Caco-2 (cell line): ENCODE data around the gene MACROD2. TPM values are rescaled to one million over a fixed set of nuclear protein-coding genes. Genes with fewer than 3 reads are reported as not detected.
"Not testable (repeated sequence)": the region's sequence is repeated elsewhere in the genome, so short reads cannot be mapped to it uniquely, and the experiment has no call there.

Source experiments
- BruUV-seq: library from RNA; stranded (reverse); fragments of 400-500 nt; replicated peaks from 2 replicates; lab custom pipeline; 2021; lab: Mats Ljungman, UMichigan
- CTCF ChIA-PET: fragments of 300-600 bp; sonication (Branson Sonifier 250); formaldehyde crosslinking; loops from one replicate; lab custom pipeline; 2022; ENCODE audit warnings: antibody characterized with exemption; lab: Charles Lee
- POLR2A ChIA-PET: fragments of 300-600 bp; sonication (Branson Sonifier 250); formaldehyde crosslinking; loops from one replicate; lab custom pipeline; 2022; ENCODE audit warnings: antibody characterized with exemption; lab: Charles Lee
- DNase-seq, 2 experiments: peaks; one replicate each; pipeline versions ENCODE4 v3.0.0 to v3.0.0-alpha.2; 2020 to 2022
- H3K27me3 ChIP-seq: replicated peaks from 2 replicates; pipeline ENCODE4 v1.6.0; 2011; ENCODE audit warnings: low read length; ENCODE audit not compliant: control insufficient read depth, insufficient read depth
- H3K36me3 ChIP-seq: 2 replicates; pipeline ENCODE4 v1.5.1; 2011; ENCODE audit warnings: low read length; ENCODE audit not compliant: control insufficient read depth, insufficient read depth
- H3K4me1 ChIP-seq: fragments of 250-450 bp; sonication (Bioruptor Pico); 2 replicates; pipeline ENCODE4 v1.5.1; 2020; ENCODE audit warnings: mild to moderate bottlenecking
- H3K4me3 ChIP-seq: 2 replicates; pipeline ENCODE4 v1.5.1; 2011; ENCODE audit warnings: low read depth, mild to moderate bottlenecking, control low read depth, low read length
- H3K9me3 ChIP-seq: fragments of 250-450 bp; sonication (Bioruptor Pico); 2 replicates; pipeline ENCODE4 v1.5.1; 2020; ENCODE audit warnings: mild to moderate bottlenecking, moderate library complexity
- H3K27ac Mint-ChIP-seq: one replicate; pipeline ENCODE4 v1.8.0; 2022; ENCODE audit warnings: mixed read lengths; ENCODE audit not compliant: unreplicated experiment
- H3K27me3 Mint-ChIP-seq: one replicate; pipeline ENCODE4 v1.8.0; 2022; ENCODE audit warnings: mixed read lengths; ENCODE audit not compliant: insufficient read depth, unreplicated experiment
- H3K36me3 Mint-ChIP-seq: one replicate; pipeline ENCODE4 v1.8.0; 2022; ENCODE audit warnings: mild to moderate bottlenecking, mixed read lengths; ENCODE audit not compliant: insufficient read depth, unreplicated experiment
- H3K4me1 Mint-ChIP-seq: one replicate; pipeline ENCODE4 v1.8.0; 2022; ENCODE audit warnings: low read depth, mixed read lengths; ENCODE audit not compliant: unreplicated experiment
- H3K4me3 Mint-ChIP-seq: one replicate; pipeline ENCODE4 v1.8.0; 2022; ENCODE audit warnings: mild to moderate bottlenecking, moderate library complexity, mixed read lengths; ENCODE audit not compliant: unreplicated experiment
- H3K9me3 Mint-ChIP-seq: one replicate; pipeline ENCODE4 v1.8.0; 2022; ENCODE audit warnings: mixed read lengths; ENCODE audit not compliant: unreplicated experiment
- intact Hi-C: fragments of 100-400 bp; cut with micrococcal nuclease; formaldehyde crosslinking; loops from one replicate; pipeline ENCODE4 v1.10.0; 2022; ENCODE audit not compliant: unreplicated experiment
- total RNA-seq: library from RNA; stranded (reverse); gene quantifications from 2 replicates; pipeline ENCODE4 v1.2.3, GENCODE V29; 2022
- TF ChIP-seq, protein P1 (sequence below), 2 experiments: fragments of 200-600 bp in 1 of 2; IDR thresholded peaks; 1 replicate in 1 of 2; 2 replicates in 1 of 2; pipeline versions ENCODE4 v1.5.1 to v1.8.0; 2011 to 2022; ENCODE audit warnings: antibody characterized with exemption in 1 of 2, control low read depth in 1 of 2, inconsistent platforms in 1 of 2, low read depth in 1 of 2, low read length in 1 of 2, mild to moderate bottlenecking in 1 of 2, moderate library complexity in 1 of 2; ENCODE audit not compliant: insufficient read depth in 1 of 2, severe bottlenecking in 1 of 2, unreplicated experiment in 1 of 2

MACROD2 gene
- total RNA-seq, 1 experiment from 2014 or later, result 6.4 TPM

DNA sequence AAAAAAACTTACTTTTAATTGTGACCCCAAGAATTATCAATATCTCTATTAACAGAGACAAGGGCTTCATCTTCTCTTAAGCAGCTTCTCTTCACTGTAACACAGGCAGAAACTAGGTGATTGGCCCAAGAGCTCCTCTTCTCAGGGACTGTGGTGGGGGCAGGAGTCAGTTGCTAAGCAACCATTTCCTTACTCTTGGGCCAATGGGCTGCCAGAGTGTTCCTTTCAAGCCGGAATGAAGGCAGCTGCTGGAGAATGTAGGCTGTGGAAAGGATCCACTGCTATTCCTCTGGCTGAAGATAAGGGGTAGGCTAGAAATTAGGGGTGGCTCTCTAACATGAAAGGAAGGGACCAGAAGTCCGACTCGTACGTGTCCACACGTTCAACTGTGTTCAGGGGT is 4.9 kb upstream of the MACROD2 start, which contains the start of gene SEL1L2:
Gene SEL1L2 (minus strand): TSS at position 150 of the 400 bp plus-strand sequence. CDS start 80 bp downstream, at position 70.
- no peaks in the 10 kb centered on the region for H3K4me1 ChIP-seq
- no peaks in the 10 kb centered on the region for H3K4me1 Mint-ChIP-seq
- intact Hi-C loops, result loop anchor here (10.0 kb wide), 1 partner anchor 356 kb away; the partner anchor contains the start of gene TASP1
- H3K27me3 Mint-ChIP-seq, result peaks cover 5% of the 10 kb centered on the region
- CTCF ChIA-PET, result no interaction called here
- no peaks in the 10 kb centered on the region for H3K36me3 ChIP-seq
- TF ChIP-seq, protein P1, sequence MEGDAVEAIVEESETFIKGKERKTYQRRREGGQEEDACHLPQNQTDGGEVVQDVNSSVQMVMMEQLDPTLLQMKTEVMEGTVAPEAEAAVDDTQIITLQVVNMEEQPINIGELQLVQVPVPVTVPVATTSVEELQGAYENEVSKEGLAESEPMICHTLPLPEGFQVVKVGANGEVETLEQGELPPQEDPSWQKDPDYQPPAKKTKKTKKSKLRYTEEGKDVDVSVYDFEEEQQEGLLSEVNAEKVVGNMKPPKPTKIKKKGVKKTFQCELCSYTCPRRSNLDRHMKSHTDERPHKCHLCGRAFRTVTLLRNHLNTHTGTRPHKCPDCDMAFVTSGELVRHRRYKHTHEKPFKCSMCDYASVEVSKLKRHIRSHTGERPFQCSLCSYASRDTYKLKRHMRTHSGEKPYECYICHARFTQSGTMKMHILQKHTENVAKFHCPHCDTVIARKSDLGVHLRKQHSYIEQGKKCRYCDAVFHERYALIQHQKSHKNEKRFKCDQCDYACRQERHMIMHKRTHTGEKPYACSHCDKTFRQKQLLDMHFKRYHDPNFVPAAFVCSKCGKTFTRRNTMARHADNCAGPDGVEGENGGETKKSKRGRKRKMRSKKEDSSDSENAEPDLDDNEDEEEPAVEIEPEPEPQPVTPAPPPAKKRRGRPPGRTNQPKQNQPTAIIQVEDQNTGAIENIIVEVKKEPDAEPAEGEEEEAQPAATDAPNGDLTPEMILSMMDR (IDR thresholded peaks at IDR 0.05; ENCODE audit: insufficient read depth in 1 of 2, low read depth in 1 of 2, low read length in 1 of 2, severe bottlenecking in 1 of 2, unreplicated experiment in 1 of 2), result no peak
- POLR2A ChIA-PET, result no interaction called here
- no peak within 1 kb of the TSS for H3K27ac Mint-ChIP-seq
- BruUV-seq, result no TSS peak
- DNase-seq, result no peak
- H3K36me3 Mint-ChIP-seq, result peaks cover 8% of the 10 kb centered on the region
- H3K9me3 Mint-ChIP-seq, result peaks cover 17% of the 10 kb centered on the region
- H3K4me3 Mint-ChIP-seq, result no peak within 1 kb of the TSS
- no peaks in the 10 kb centered on the region for H3K27me3 ChIP-seq
- H3K4me3 ChIP-seq, result no peak within 1 kb of the TSS
- peaks cover 6% of the 10 kb centered on the region; the same call in 1 of the 2 replicates for H3K9me3 ChIP-seq

DNA sequence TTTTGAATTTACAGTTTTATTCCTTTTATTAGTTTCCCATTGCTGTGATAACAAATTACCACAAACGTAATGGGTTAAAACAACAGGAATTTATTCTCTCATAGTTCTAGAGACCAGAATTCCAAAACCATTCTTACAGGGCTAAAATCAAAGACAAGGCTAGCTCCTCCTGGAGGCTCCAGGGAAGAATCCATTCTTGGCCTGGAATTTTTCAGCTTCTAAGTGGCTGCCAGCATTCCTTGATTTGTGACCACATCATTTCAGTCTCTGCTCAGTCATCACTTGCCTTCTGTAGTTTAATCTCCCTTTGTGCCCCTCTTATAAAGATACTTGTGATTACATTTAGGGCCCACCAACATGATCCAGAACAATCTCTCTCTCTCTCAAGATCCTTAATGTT is 4.0 kb upstream of the MACROD2 start:
- no TSS peak for BruUV-seq
- H3K4me1 Mint-ChIP-seq, result peaks cover 2% of the 10 kb centered on the region
- Histone ChIP-seq H3K9me3 (peaks cover 6% of the 10 kb centered on the region; the same call in 1 of the 2 replicates), H3K27me3 (no peaks in the 10 kb centered on the region), H3K4me3 (no peak overlapping the region), H3K4me1 (peaks cover 2% of the 10 kb centered on the region; the same call in 1 of the 2 replicates), H3K36me3 (no peaks in the 10 kb centered on the region)
- DNase-seq, result no peak
- H3K27ac Mint-ChIP-seq, result no peak overlapping the region
- TF ChIP-seq, protein P1 (IDR thresholded peaks at IDR 0.05; ENCODE audit: insufficient read depth in 1 of 2, low read depth in 1 of 2, low read length in 1 of 2, severe bottlenecking in 1 of 2, unreplicated experiment in 1 of 2), result no peak
- H3K4me3 Mint-ChIP-seq, result no peak overlapping the region
- intact Hi-C loops, result loop anchor here (10.0 kb wide), 1 partner anchor 357 kb away; the partner anchor contains the start of gene TASP1
- ChIA-PET CTCF (no interaction called here), POLR2A (no interaction called here)
- peaks cover 17% of the 10 kb centered on the region for H3K9me3 Mint-ChIP-seq
- peaks cover 9% of the 10 kb centered on the region for H3K36me3 Mint-ChIP-seq
- peaks cover 3% of the 10 kb centered on the region for H3K27me3 Mint-ChIP-seq

DNA sequence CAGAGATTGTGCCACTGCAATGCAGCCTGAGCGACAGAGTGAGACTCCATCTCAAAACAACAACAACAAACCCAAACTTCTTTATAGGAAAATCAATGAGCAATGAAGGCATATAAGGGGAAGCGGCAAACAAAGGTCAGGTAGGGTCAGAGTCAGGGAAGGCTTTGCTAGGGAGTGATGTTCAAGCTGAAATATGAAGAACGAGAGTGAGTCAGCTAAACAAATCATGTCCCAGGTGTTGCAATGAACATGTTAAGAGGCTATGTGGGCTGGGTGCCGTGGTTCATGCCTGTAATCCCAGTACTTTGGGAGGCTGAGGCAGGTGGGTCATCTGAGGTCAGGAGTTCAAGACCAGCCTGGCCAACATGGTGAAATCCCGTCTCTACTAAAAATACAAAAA is 3.4 kb upstream of the MACROD2 start:
- H3K4me3 Mint-ChIP-seq, DNase-seq, POLR2A ChIA-PET, H3K9me3 ChIP-seq, H3K4me1 ChIP-seq, H3K36me3 Mint-ChIP-seq, H3K27me3 Mint-ChIP-seq, H3K27me3 ChIP-seq, H3K4me1 Mint-ChIP-seq, BruUV-seq, CTCF ChIA-PET, H3K36me3 ChIP-seq, H3K4me3 ChIP-seq, H3K27ac Mint-ChIP-seq: not testable (repeated sequence)
- intact Hi-C loops, result loop anchor here (10.0 kb wide), 1 partner anchor 357 kb away; the partner anchor contains the start of gene TASP1
- peaks cover 17% of the 10 kb centered on the region for H3K9me3 Mint-ChIP-seq
